T47D (cell line): ENCODE data around the gene HTR2A.

ENCODE experiments used
- DNase-seq, 2 experiments: peaks; one replicate each; pipeline versions ENCODE4 v3.0.0 to v3.0.0-alpha.2; 2011 to 2012; ENCODE audit warnings: low read depth in 1 of 2, low spot score in 1 of 2
- JUND ChIP-seq: IDR thresholded peaks from 2 replicates; pipeline ENCODE4 v1.6.1; 2012; ENCODE audit warnings: low read depth
- in situ Hi-C: cut with HindIII; loops from 2 replicates; pipeline ENCODE4 v1.10.0; 2016; ENCODE audit warnings: low sequenced_read_pairs, low pct_unique_long_range_greater_than_20kb

Gene HTR2A

DNA sequence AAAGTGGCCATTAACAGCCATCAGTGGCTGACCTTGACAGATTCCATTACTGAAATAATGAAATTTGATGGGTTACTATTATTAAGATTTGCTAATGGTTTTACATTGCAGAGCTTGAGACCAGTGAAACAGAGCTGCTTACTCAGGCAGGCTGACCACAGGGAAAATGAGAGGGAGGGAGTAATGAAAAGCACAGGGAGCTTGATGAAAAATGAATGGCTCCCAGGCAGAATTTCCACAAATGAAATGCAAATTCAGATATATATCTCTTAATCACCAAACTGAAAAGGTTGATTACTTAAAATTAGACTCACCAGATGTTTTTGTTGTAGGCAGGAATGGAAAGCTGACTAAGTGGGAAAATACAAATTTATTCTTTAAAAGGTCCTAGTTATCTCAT lies 36.1 kb downstream of the HTR2A start:
- in situ Hi-C loops = no loop called here
- no peak for TF ChIP-seq JUND
- no peak for DNase-seq

- in situ Hi-C loops = no loop called here
- TF ChIP-seq JUND = no peak
- DNase-seq = no peak
These were observed 38.1 kb downstream of the HTR2A start for GRCh38 chr13:46858776-46859175.

DNA sequence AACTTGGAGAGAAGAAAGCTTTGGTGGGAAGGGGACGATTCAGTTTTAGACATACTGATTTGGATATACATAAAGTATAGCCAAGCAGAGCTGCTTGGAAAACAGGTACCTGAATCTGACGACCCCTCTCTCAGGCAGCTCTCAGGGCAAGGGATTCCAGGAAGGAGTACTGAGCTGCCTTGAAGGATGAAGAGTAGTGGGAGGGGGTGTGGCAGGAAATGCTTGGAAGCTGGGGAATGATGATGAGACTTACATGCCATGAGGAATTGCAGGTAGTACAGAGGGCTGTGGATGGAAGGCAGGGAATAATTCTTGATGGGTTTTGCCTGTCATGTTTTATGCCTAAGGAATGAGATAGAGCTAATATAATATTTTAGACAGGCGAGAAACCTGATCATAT lies 38.7 kb downstream of the HTR2A start:
- no peak for DNase-seq
- TF ChIP-seq JUND = no peak
- in situ Hi-C loops = no loop called here

DNA sequence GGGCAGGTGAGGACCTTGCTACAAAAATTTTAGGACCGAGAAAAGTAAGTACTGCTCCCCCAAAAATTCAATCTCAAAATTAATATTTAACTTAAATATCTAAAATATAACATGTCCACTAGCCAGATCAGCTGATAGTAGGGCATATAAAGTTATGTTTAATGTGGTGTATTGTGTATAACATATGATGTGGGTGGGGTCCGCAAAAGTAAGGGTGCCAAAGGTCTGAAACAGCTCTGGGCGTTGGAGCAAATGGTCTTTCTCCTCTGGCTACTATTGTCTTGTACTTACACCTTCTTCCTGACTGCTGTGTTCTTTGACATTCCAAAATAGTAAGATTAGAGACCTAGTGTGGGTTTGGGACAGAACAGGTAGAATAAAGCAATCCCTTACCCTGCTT lies 41.2 kb downstream of the HTR2A start:
- TF ChIP-seq JUND = no peak
- in situ Hi-C loops = no loop called here
- no peak for DNase-seq

- TF ChIP-seq JUND = no peak
- in situ Hi-C loops = no loop called here
- no peak for DNase-seq
These were observed 41.7 kb downstream of the HTR2A start for GRCh38 chr13:46855166-46855565.

- TF ChIP-seq JUND = no peak
- in situ Hi-C loops = no loop called here
- DNase-seq = no peak
These were observed 44.7 kb downstream of the HTR2A start for GRCh38 chr13:46852168-46852567.

DNA sequence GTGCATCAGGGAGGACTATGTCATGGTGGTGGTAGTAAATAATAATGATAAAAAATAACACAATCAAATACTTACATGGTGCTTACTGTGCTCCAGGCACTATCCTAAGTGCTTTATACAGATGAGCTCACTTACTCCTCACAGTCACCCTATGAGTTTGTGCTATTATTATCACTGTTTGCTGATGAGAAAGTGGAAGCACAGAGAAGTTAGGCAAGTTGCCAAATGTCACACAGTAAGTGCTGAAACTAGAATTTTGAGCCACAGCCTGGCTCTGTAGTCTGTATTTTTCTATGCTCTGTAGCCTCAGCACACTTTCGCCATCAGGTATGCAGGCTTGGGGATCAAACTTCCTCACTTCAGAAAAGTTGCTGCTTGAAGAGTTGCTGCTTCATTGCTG lies 46.6 kb downstream of the HTR2A start:
- in situ Hi-C loops = no loop called here
- TF ChIP-seq JUND = no peak
- no peak for DNase-seq

GRCh38 chr13:46846726-46847125 lies 50.1 kb downstream of the HTR2A start:
- peak in 1 of 2 experiments; percentile 24 for DNase-seq
- no peak for TF ChIP-seq JUND
- in situ Hi-C loops = no loop called here

DNA sequence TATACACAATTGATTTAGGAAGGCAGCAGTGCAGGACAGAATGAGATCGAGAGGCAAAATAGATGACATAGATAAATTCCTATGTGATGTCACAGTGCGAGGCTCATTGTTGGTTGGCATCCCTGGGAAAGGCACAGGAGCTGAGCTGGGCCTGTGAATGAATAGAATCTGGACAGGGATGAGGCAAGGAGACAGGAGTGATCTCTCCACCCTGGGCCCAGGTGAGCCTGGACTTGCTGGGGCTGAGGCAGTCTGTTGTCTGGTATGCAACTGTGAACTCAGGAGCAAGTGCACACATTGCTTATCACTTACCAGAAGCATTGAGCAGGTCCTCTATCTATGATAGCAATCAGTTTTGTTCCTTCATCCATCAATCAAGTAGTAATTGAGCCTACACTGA lies 51.7 kb downstream of the HTR2A start:
- no peak for DNase-seq
- in situ Hi-C loops = no loop called here

DNA sequence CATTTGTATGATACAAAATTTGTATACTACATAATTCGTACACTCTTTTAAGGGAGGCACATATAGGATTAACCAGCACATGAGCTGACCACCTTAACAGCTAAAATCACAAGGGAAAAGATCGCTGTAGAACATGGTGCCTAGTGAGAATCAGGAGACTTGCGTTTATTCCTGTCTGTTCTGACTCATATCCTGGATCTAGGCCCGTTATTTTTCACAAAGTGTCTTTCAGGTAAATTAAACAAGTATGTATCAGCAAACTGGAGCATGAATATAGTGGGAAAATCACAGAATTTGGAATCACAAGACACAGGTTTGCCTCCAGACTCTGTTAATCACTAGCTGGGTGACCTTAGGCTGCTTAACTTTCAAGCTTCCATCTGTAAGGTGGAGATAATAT lies 52.4 kb downstream of the HTR2A start:
- no peak for TF ChIP-seq JUND
- in situ Hi-C loops = no loop called here
- DNase-seq = no peak

More for the DNA sequence above, 51.7 kb downstream of the HTR2A start:
- no peak for TF ChIP-seq JUND

DNA sequence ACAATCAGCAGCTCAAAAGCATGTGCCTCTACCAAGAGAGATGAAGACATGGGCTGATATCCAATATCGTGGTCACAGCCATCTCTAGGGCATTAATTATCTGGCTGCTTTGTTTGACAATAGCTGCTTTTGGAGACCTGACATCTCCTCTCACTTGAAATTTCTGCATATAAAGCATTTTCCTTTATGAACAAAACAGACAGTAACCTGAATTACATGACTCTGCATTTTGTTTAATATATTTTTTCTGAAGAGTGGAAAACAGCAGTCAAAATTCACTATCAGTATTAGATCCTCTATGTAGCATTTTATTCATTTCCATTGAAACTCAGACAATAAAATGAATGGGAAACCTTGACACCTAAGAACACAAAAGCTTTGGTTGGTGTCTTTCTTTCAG lies 57.5 kb downstream of the HTR2A start:
- TF ChIP-seq JUND = no peak

GRCh38 chr13:46834657-46835056 lies 62.2 kb downstream of the HTR2A start:
- DNase-seq = no peak
- in situ Hi-C loops = no loop called here
- no peak for TF ChIP-seq JUND

More for the DNA sequence above, 57.5 kb downstream of the HTR2A start:
- in situ Hi-C loops = no loop called here
- DNase-seq = no peak

DNA sequence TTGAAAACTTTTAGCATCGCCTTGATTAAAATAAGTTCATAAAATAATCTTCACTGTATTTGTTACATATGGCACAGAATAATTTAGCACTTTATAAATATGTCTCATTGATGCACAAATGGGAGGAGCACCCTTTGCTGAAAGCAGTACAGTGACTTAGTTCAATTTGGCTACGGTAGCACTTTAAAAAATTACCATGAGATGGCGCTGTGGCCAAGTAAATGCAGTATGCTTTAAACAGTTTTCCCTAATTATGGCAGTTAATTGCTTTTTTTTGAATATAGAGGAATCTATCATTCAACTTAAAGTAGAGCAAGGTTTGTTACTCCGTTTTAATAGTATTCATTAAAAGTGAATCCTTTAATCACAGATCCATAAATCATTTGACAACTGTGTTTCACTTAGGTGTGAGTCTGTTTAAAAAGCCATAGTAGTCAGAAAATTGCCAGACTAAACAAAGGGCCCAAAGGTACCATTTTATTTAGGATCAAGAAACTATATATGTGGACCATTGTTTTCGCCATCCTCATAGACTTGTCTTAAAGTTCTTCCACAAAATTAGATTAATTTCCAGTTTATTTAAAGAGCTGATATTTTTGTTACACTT lies 65.2 kb downstream of the HTR2A start:
- no peak for TF ChIP-seq JUND
- in situ Hi-C loops = no loop called here
- peak; percentile 8 to 59 for DNase-seq

DNA sequence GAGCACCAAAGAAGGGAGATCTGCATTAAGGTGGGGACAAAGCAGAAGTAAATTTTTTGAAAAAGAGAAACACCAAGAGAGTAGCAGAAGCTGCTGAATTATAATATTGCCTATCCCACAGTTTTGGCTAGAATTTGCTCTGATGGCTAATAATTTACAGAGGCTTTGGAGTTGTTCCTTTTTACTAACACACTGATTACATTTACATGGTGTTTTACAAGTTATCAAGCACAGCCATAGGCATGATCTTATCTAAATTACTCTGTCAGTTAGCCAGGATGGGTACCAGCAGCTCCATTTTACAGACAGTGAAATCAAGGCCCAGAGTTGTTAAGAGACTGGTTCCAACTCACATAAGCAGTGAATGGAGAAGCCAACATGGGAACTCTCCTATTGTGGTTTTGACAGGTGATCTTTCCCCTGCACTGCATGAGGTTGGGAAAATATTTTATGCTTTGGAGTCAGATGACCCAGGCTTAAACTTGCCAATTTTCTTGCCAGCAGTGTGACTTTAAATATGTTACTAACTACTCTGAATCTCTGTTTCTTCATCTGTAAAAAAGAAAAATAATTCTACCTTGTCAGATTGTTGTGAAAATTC lies 66.3 kb downstream of the HTR2A start:
- in situ Hi-C loops = no loop called here
- no peak for DNase-seq
- no peak for TF ChIP-seq JUND
